ENCODE measurements around the gene CASP6. TPM values are rescaled to one million over a fixed set of nuclear protein-coding genes. Genes with fewer than 3 reads are reported as not detected.

CASP6 gene
- total and polyA plus RNA-seq, 2 donors (not counting 1 experiment from before 2014, with no cell fraction given): 7.7 to 11.6 TPM

- peaks cover 63% of the 10 kb centered on the region for H3K79me2 ChIP-seq (ENCODE audit: control insufficient read depth, insufficient read depth, low read length)
- Mint-ChIP-seq H3K27ac (no peak overlapping the region), H3K4me1 (peaks cover 9% of the 10 kb centered on the region), H3K27me3 (no peaks in the 10 kb centered on the region), H3K9me3 (ENCODE audit: insufficient read depth) (peaks cover 11% of the 10 kb centered on the region), H3K4me3 (no peak overlapping the region)
- no peak overlapping the region for H3K4me3 ChIP-seq (ENCODE audit: control extremely low read depth in 1 of 5, extremely low read depth in 1 of 5, insufficient read depth in 1 of 5, low read depth in 2 of 5, low read length in 4 of 5)
- H3K9me3 ChIP-seq (ENCODE audit: control extremely low read depth in 1 of 3, control insufficient read depth in 2 of 3, insufficient read depth in 1 of 3, low read length in 2 of 3): peaks cover 6 to 16% (median 13%) of the 10 kb centered on the region in 3 donors
- POLR2A ChIA-PET: no interaction called here
- no peak overlapping the region for H3K9ac ChIP-seq (ENCODE audit: low read length)
- ATAC-seq (ENCODE audit: low read depth) (no peak), DNase-seq (no peak)
- no peak overlapping the region for H3K4me2 ChIP-seq (replicated peaks; ENCODE audit: low read depth, low read length, poor library complexity, severe bottlenecking)
- WGBS (ENCODE audit: insufficient coverage): 33% methylated on average over 3 of the region's 6 CpGs
- H3K27ac ChIP-seq (ENCODE audit: low read length in 2 of 2): no peak overlapping the region
- no peaks in the 10 kb centered on the region for H3K4me1 ChIP-seq (ENCODE audit: control insufficient read depth in 2 of 2, insufficient read depth in 2 of 2, low read length in 2 of 2)
- TF ChIP-seq EZH2 (IDR thresholded peaks at IDR 0.05; ENCODE audit: borderline replicate concordance, insufficient read depth, low read depth, low read length, poor library complexity, severe bottlenecking) (no peak), CTCF (IDR thresholded peaks at IDR 0.05) (no peak)
- H2AFZ ChIP-seq (ENCODE audit: insufficient read depth, low read depth, low read length, poor library complexity, severe bottlenecking): no peak overlapping the region
- no peaks in the 10 kb centered on the region for H3K27me3 ChIP-seq (replicated peaks in 1 of 4; ENCODE audit: control extremely low read depth in 1 of 4, control insufficient read depth in 3 of 4, insufficient read depth in 4 of 4, low read length in 3 of 4)
- intact Hi-C loops (cut with micrococcal nuclease): no loop called here
- CTCF ChIA-PET: interaction anchor here (0.8 to 1.2 kb wide), 2 partner anchors 11 to 48 kb away, joined by 3 to 4 read pairs; partner anchors contain the start of gene CASP6
- peaks cover 51% of the 10 kb centered on the region for H4K20me1 ChIP-seq (ENCODE audit: control insufficient read depth, insufficient read depth, low read length, poor library complexity, severe bottlenecking)
- peaks cover 0 to 13% of the 10 kb centered on the region in 2 experiments for H3K36me3 ChIP-seq (replicated peaks in 1 of 2; ENCODE audit: control extremely low read depth in 1 of 2, control insufficient read depth in 1 of 2, extremely low read depth in 1 of 2, insufficient read depth in 2 of 2, low read length in 1 of 2)
These were observed 47.8 kb downstream of the CASP6 start for GRCh38 chr4:109655396-109655795.

DNA sequence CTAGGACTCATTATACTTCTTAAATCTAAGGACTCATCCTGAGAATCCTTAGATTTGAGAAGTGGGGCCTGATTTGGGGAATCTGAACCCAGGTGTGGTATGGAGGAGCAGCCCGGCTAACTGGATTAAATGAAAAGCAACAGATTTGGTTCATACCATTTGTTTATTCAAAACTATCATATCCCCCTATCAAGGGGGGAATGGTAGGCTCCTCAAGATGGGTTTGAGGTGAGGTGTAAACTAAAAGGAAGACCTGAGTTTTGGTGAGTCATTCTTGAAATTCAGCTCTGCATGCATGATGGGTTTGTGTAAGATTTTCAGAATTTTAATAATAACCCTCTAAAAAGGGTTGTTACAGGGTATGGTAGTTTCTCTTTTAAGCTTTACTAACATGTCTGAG is 53.4 kb downstream of the CASP6 start:
- H3K9me3 ChIP-seq (ENCODE audit: control extremely low read depth in 1 of 3, control insufficient read depth in 2 of 3, insufficient read depth in 1 of 3, low read length in 2 of 3): peaks cover 7 to 20% (median 13%) of the 10 kb centered on the region in 3 donors
- H3K27ac ChIP-seq (ENCODE audit: low read length in 2 of 2): no peak overlapping the region
- H3K4me1 ChIP-seq (ENCODE audit: control insufficient read depth in 2 of 2, insufficient read depth in 2 of 2, low read length in 2 of 2): peaks cover 12 to 18% of the 10 kb centered on the region in 2 donors
- Mint-ChIP-seq H3K27ac (no peak overlapping the region), H3K4me3 (no peak overlapping the region), H3K27me3 (no peaks in the 10 kb centered on the region), H3K4me1 (peaks cover 34% of the 10 kb centered on the region), H3K9me3 (ENCODE audit: insufficient read depth) (peaks cover 11% of the 10 kb centered on the region)
- peaks cover 69% of the 10 kb centered on the region for H3K79me2 ChIP-seq (ENCODE audit: control insufficient read depth, insufficient read depth, low read length)
- POLR2A ChIA-PET: no interaction called here
- peaks cover 44% of the 10 kb centered on the region for H4K20me1 ChIP-seq (ENCODE audit: control insufficient read depth, insufficient read depth, low read length, poor library complexity, severe bottlenecking)
- no peak overlapping the region for H3K4me3 ChIP-seq (ENCODE audit: control extremely low read depth in 1 of 5, extremely low read depth in 1 of 5, insufficient read depth in 1 of 5, low read depth in 2 of 5, low read length in 4 of 5)
- H2AFZ ChIP-seq (ENCODE audit: insufficient read depth, low read depth, low read length, poor library complexity, severe bottlenecking): no peak overlapping the region
- WGBS (ENCODE audit: insufficient coverage): no CpG with 5 or more reads among the region's 1 CpG
- CTCF ChIA-PET: no interaction called here
- no peak overlapping the region for H3K4me2 ChIP-seq (replicated peaks; ENCODE audit: low read depth, low read length, poor library complexity, severe bottlenecking)
- no peak for DNase-seq
- no peak overlapping the region for H3K9ac ChIP-seq (ENCODE audit: low read length)
- TF ChIP-seq EZH2 (IDR thresholded peaks at IDR 0.05; ENCODE audit: borderline replicate concordance, insufficient read depth, low read depth, low read length, poor library complexity, severe bottlenecking): no peak
- no peak for TF ChIP-seq CTCF (IDR thresholded peaks at IDR 0.05)
- ATAC-seq (ENCODE audit: low read depth): peak; percentile 31
- H3K36me3 ChIP-seq (replicated peaks in 1 of 2; ENCODE audit: control extremely low read depth in 1 of 2, control insufficient read depth in 1 of 2, extremely low read depth in 1 of 2, insufficient read depth in 2 of 2, low read length in 1 of 2): peaks cover 4 to 9% of the 10 kb centered on the region in 2 experiments
- no peaks in the 10 kb centered on the region for H3K27me3 ChIP-seq (replicated peaks in 1 of 4; ENCODE audit: control extremely low read depth in 1 of 4, control insufficient read depth in 3 of 4, insufficient read depth in 4 of 4, low read length in 3 of 4)
- intact Hi-C loops (cut with micrococcal nuclease): no loop called here
